Stomach (tissue), 4 donors: ENCODE data around the gene CACNA2D4.

Experiments
- POLR2A ChIP-seq, 4 donors: fragments of 450-650 bp; IDR thresholded peaks; one replicate each; pipeline ENCODE4 v1.6.1; 2016; ENCODE audit warnings: antibody characterized with exemption in 4 of 4, control low read depth in 2 of 4, mild to moderate bottlenecking in 1 of 4, moderate library complexity in 1 of 4
- POLR2AphosphoS5 ChIP-seq, 3 donors: sonication (generic); formaldehyde crosslinking; IDR thresholded peaks; one replicate each; pipeline ENCODE4 v1.6.1; 2016; ENCODE audit warnings: antibody characterized with exemption in 3 of 3
- TF ChIP-seq, protein P1 (sequence below), 7 experiments: fragments of 450-650 bp in 4 of 7; fragments of 200-600 bp in 3 of 7; sonication (generic) in 3 of 7; IDR thresholded peaks; one replicate each; pipeline ENCODE4 v1.5.1; 2016 to 2019; ENCODE audit warnings: antibody characterized with exemption in 7 of 7, control low read depth in 2 of 7, mild to moderate bottlenecking in 1 of 7

- TF ChIP-seq, protein P1, sequence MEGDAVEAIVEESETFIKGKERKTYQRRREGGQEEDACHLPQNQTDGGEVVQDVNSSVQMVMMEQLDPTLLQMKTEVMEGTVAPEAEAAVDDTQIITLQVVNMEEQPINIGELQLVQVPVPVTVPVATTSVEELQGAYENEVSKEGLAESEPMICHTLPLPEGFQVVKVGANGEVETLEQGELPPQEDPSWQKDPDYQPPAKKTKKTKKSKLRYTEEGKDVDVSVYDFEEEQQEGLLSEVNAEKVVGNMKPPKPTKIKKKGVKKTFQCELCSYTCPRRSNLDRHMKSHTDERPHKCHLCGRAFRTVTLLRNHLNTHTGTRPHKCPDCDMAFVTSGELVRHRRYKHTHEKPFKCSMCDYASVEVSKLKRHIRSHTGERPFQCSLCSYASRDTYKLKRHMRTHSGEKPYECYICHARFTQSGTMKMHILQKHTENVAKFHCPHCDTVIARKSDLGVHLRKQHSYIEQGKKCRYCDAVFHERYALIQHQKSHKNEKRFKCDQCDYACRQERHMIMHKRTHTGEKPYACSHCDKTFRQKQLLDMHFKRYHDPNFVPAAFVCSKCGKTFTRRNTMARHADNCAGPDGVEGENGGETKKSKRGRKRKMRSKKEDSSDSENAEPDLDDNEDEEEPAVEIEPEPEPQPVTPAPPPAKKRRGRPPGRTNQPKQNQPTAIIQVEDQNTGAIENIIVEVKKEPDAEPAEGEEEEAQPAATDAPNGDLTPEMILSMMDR (IDR thresholded peaks at IDR 0.05) = no peak
- TF ChIP-seq POLR2A (IDR thresholded peaks at IDR 0.05) (no peak), POLR2AphosphoS5 (IDR thresholded peaks at IDR 0.05) (no peak)
Observed at GRCh38 chr12:1825382-1826102, 92.9 kb downstream of the CACNA2D4 start.
